ENCODE data around the gene SSBP3. TPM values are rescaled to one million over a fixed set of nuclear protein-coding genes. Genes with fewer than 3 reads are reported as not detected.
"Not testable (repeated sequence)": the region's sequence is repeated elsewhere in the genome, so short reads cannot be mapped to it uniquely, and the experiment has no call there.

SSBP3 gene
- total RNA-seq, 4 donors from 2014 or later: 19.0 to 35.2 (median 33.4) TPM

- peaks cover 0 to 56% (median 0%) of the 10 kb centered on the region in 3 donors for H3K36me3 ChIP-seq
- no peak overlapping the region for H3K4me3 ChIP-seq
- peaks cover 0 to 3% (median 0%) of the 10 kb centered on the region in 4 donors for H3K4me1 ChIP-seq
Measured at GRCh38 chr1:54390655-54391054, 15.5 kb downstream of the SSBP3 start.

DNA sequence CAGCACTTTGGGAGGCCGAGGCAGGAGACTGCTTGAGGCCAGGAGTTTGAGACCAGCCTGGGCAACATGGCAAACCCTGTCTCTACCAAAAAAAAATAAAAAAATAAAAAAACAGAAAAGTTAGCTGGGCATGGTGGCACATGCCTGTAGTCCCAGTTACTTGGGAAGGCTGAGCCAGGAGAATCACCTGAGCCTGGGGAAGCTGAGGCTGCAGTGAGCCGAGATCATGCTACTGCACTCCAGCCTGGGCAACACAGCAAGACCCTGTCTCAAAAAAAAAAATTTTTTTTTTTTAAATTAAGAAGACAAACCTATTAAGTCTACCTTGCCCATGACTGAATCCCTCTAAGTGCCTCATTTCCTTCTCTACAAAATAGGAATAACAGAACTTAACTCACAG lies 16.6 kb downstream of the SSBP3 start:
- H3K4me3 ChIP-seq, H3K27ac ChIP-seq, H3K9me3 ChIP-seq, H3K27me3 ChIP-seq, DNase-seq: not testable (repeated sequence)
- peaks cover 0 to 13% (median 0%) of the 10 kb centered on the region in 4 donors for H3K4me1 ChIP-seq
- H3K36me3 ChIP-seq: peaks cover 0 to 49% (median 0%) of the 10 kb centered on the region in 3 donors

More at GRCh38 chr1:54390655-54391054, 15.5 kb downstream of the SSBP3 start:
- no peaks in the 10 kb centered on the region for H3K27me3 ChIP-seq
- no peak overlapping the region for H3K27ac ChIP-seq
- no peak for DNase-seq
- TF ChIP-seq POLR2A (IDR thresholded peaks at IDR 0.05): no peak
- no peak for TF ChIP-seq CTCF (IDR thresholded peaks at IDR 0.05)
- H3K9me3 ChIP-seq: no peaks in the 10 kb centered on the region

DNA sequence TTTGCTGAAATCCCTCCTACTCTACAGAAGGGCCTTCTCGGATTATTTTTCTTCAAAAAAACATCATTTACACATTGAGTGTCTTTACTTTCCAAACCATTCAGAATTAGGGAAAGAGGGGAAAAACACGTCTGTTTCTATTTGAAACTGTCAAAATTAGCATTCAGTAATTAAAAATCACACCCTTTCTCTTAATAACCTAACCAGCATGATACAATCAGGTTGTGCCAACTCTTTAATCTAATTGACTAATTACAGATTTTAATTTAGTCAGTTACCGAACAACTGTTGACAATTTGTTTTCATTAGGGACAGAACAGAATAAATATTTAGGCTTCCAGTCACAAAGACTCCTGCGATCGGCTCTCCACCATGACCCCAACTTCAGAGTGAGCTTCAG lies 18.8 kb downstream of the SSBP3 start:
- peak overlapping the region in 1 of 4 donors; percentile 12 for H3K27ac ChIP-seq
- no peak overlapping the region for H3K4me3 ChIP-seq
- no peaks in the 10 kb centered on the region for H3K27me3 ChIP-seq
- peaks cover 0 to 40% (median 0%) of the 10 kb centered on the region in 3 donors for H3K36me3 ChIP-seq
- H3K4me1 ChIP-seq: peaks cover 0 to 30% (median 0%) of the 10 kb centered on the region in 4 donors
- no peak for TF ChIP-seq CTCF (IDR thresholded peaks at IDR 0.05)
- no peak for TF ChIP-seq POLR2A (IDR thresholded peaks at IDR 0.05)
- no peak for DNase-seq
- no peaks in the 10 kb centered on the region for H3K9me3 ChIP-seq

DNA sequence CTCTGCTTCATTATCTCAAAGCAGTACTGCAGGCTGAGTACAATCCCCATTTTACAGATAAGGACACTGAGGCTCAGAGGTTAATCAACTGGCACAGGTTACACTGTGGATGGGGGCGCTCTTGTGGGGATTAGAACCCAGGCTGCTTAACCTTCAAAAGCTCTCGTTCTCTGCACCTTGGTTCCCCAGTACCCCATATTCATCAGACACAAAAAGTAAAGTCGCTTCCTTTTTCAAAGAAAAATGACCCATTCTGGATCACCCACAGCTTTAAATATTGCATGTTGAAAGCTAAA lies 20.5 kb downstream of the SSBP3 start:
- Histone ChIP-seq H3K27me3 (no peaks in the 10 kb centered on the region), H3K27ac (no peak overlapping the region), H3K9me3 (no peaks in the 10 kb centered on the region), H3K36me3 (peaks cover 0 to 28% (median 0%) of the 10 kb centered on the region in 3 donors), H3K4me3 (no peak overlapping the region), H3K4me1 (peaks cover 0 to 30% (median 0%) of the 10 kb centered on the region in 4 donors)
- no peak for DNase-seq
- TF ChIP-seq POLR2A (IDR thresholded peaks at IDR 0.05) (no peak), CTCF (IDR thresholded peaks at IDR 0.05) (no peak)

- H3K4me3 ChIP-seq: no peak overlapping the region
- no peaks in the 10 kb centered on the region for H3K9me3 ChIP-seq
- no peaks in the 10 kb centered on the region for H3K27me3 ChIP-seq
- H3K4me1 ChIP-seq: peaks cover 0 to 34% (median 0%) of the 10 kb centered on the region in 4 donors
- TF ChIP-seq CTCF (IDR thresholded peaks at IDR 0.05) (no peak), POLR2A (IDR thresholded peaks at IDR 0.05) (no peak)
- H3K36me3 ChIP-seq: peaks cover 0 to 30% (median 0%) of the 10 kb centered on the region in 3 donors
- DNase-seq: no peak
- peak overlapping the region in 2 of 4 donors; percentile 10 to 20 for H3K27ac ChIP-seq
Measured at GRCh38 chr1:54384918-54385726, 21.1 kb downstream of the SSBP3 start.

DNA sequence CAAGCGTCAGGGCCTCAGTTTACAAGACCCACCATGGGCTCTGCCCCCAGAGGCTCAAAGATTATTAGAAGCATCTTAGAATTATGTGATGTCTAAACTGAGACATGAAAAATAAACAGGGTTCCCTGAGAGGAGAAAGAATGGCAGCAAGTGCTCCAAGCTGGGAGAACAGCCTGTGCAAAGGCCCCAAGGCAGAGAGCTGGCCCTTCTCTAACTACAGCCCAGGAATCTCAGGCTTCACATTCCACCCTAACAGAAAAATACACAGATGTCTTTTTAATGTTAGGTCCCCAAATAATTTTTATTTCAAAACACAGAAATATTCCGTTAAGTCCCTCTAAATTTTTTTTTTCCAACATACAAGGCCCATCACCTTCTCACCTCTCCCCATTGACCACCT lies 21.7 kb downstream of the SSBP3 start:
- peaks cover 0 to 39% (median 0%) of the 10 kb centered on the region in 4 donors for H3K4me1 ChIP-seq
- no peak for TF ChIP-seq POLR2A (IDR thresholded peaks at IDR 0.05)
- TF ChIP-seq CTCF (IDR thresholded peaks at IDR 0.05): no peak

More for the DNA sequence above, 21.7 kb downstream of the SSBP3 start:
- no peak overlapping the region for H3K4me3 ChIP-seq
- peaks cover 0 to 29% (median 0%) of the 10 kb centered on the region in 3 donors for H3K36me3 ChIP-seq
- H3K27me3 ChIP-seq: no peaks in the 10 kb centered on the region
- no peak for DNase-seq
- H3K9me3 ChIP-seq: no peaks in the 10 kb centered on the region
- H3K27ac ChIP-seq: peak overlapping the region in 1 of 4 donors; percentile 20
